ENCODE measurements around the gene ITIH1.
"Not testable (repeated sequence)": the region's sequence is repeated elsewhere in the genome, so short reads cannot be mapped to it uniquely, and the experiment has no call there.

Gene ITIH1

GRCh38 chr3:52775877-52776276, 1.5 kb upstream of the ITIH1 start:
- DNase-seq, result no peak

GRCh38 chr3:52776486-52776885, 913 bp upstream of the ITIH1 start:
- DNase-seq, result not testable (repeated sequence)

GRCh38 chr3:52777959-52778805, 783 bp downstream of the ITIH1 start:
- no peak for DNase-seq

- DNase-seq, result no peak
Measured at GRCh38 chr3:52779011-52779836, 1.8 kb downstream of the ITIH1 start.

GRCh38 chr3:52779837-52780585, 2.6 kb downstream of the ITIH1 start:
- peak; percentile 2 for DNase-seq

GRCh38 chr3:52781741-52782140, 4.3 kb downstream of the ITIH1 start:
- DNase-seq, result no peak

- no peak for DNase-seq
Measured at GRCh38 chr3:52782412-52783210, 5.2 kb downstream of the ITIH1 start.

GRCh38 chr3:52783211-52783555, 5.8 kb downstream of the ITIH1 start:
- DNase-seq, result no peak

GRCh38 chr3:52784021-52784621, 6.7 kb downstream of the ITIH1 start:
- no peak for DNase-seq

- no peak for DNase-seq
Measured at GRCh38 chr3:52784931-52785590, 7.7 kb downstream of the ITIH1 start.

- no peak for DNase-seq
Measured at GRCh38 chr3:52786330-52787215, 9.2 kb downstream of the ITIH1 start.

GRCh38 chr3:52787246-52787645, 9.8 kb downstream of the ITIH1 start:
- no peak for DNase-seq

GRCh38 chr3:52787672-52788625, 10.6 kb downstream of the ITIH1 start:
- no peak for DNase-seq

GRCh38 chr3:52788890-52789745, 11.7 kb downstream of the ITIH1 start:
- DNase-seq, result no peak

GRCh38 chr3:52789746-52790040, 12.3 kb downstream of the ITIH1 start:
- DNase-seq, result no peak

- DNase-seq, result no peak
Measured at GRCh38 chr3:52790337-52790736, 12.9 kb downstream of the ITIH1 start.

- no peak for DNase-seq
Measured at GRCh38 chr3:52790741-52791140, 13.3 kb downstream of the ITIH1 start.

GRCh38 chr3:52791366-52791765, 14.0 kb downstream of the ITIH1 start:
- DNase-seq, result no peak

GRCh38 chr3:52791928-52792327, 14.5 kb downstream of the ITIH1 start:
- no peak for DNase-seq
